CD14-positive monocyte (primary cell): Measurements from ENCODE around the gene TUBB1. TPM values are rescaled to one million over a fixed set of nuclear protein-coding genes. Genes with fewer than 3 reads are reported as not detected.

Experiments
- DNase-seq, 3 donors: peaks; one replicate each; pipeline ENCODE4 v3.0.0-alpha.2; 2011 to 2022
- H2AFZ ChIP-seq: 2 replicates; pipeline ENCODE4 v1.6.0; 2012; ENCODE audit warnings: mild to moderate bottlenecking, low read depth, low read length, inconsistent platforms; ENCODE audit not compliant: insufficient read depth, poor library complexity, severe bottlenecking
- H3K27ac ChIP-seq, 2 donors: 1 replicate in 1 of 2; 2 replicates in 1 of 2; pipeline ENCODE4 v1.5.1; 2012 to 2013; ENCODE audit warnings: low read length in 2 of 2, control low read depth in 1 of 2, inconsistent platforms in 1 of 2, low read depth in 1 of 2, mild to moderate bottlenecking in 1 of 2
- H3K27me3 ChIP-seq, 2 donors: one replicate each; pipeline versions ENCODE4 v1.6.0 to v1.6.1; 2011 to 2013; ENCODE audit warnings: low read length in 2 of 2; ENCODE audit not compliant: control insufficient read depth in 2 of 2, insufficient read depth in 2 of 2
- H3K36me3 ChIP-seq, 2 donors: replicated peaks in 1 of 2; 1 replicate in 1 of 2; 2 replicates in 1 of 2; pipeline versions ENCODE4 v1.5.1 to v1.6.1; 2012 to 2013; ENCODE audit warnings: low read length in 2 of 2, control low read depth in 1 of 2, inconsistent platforms in 1 of 2, mild to moderate bottlenecking in 1 of 2; ENCODE audit not compliant: insufficient read depth in 2 of 2, control insufficient read depth in 1 of 2
- H3K4me1 ChIP-seq, 2 donors: 1 replicate in 1 of 2; 2 replicates in 1 of 2; pipeline versions ENCODE4 v1.5.1 to v1.6.1; 2012 to 2013; ENCODE audit warnings: low read length in 2 of 2, control low read depth in 1 of 2, inconsistent platforms in 1 of 2, mild to moderate bottlenecking in 1 of 2, moderate library complexity in 1 of 2; ENCODE audit not compliant: insufficient read depth in 2 of 2, control insufficient read depth in 1 of 2
- H3K4me2 ChIP-seq: replicated peaks from 2 replicates; pipeline ENCODE3; 2012; ENCODE audit warnings: low read length, moderate library complexity, mild to moderate bottlenecking; ENCODE audit not compliant: poor library complexity, severe bottlenecking; ENCODE audit errors: extremely low read depth
- H3K4me3 ChIP-seq, 3 experiments: fragments of 200-600 bp in 1 of 3; sonication (generic) in 1 of 3; replicated peaks in 1 of 3; 1 replicate in 2 of 3; 2 replicates in 1 of 3; pipeline ENCODE4 v1.5.1; 2011 to 2013; ENCODE audit warnings: low read length in 3 of 3, mild to moderate bottlenecking in 3 of 3, control low read depth in 2 of 3, low read depth in 2 of 3, inconsistent platforms in 1 of 3, moderate library complexity in 1 of 3
- H3K79me2 ChIP-seq: 2 replicates; pipeline ENCODE4 v1.6.0; 2012; ENCODE audit warnings: mild to moderate bottlenecking, control low read depth, inconsistent platforms, low read length, moderate library complexity; ENCODE audit not compliant: insufficient read depth
- H3K9ac ChIP-seq: 2 replicates; pipeline ENCODE4 v1.6.0; 2017; ENCODE audit warnings: low read length, mild to moderate bottlenecking; ENCODE audit not compliant: insufficient read depth, poor library complexity, severe bottlenecking
- H3K9me3 ChIP-seq, 2 donors: replicated peaks in 1 of 2; 1 replicate in 1 of 2; 2 replicates in 1 of 2; pipeline versions ENCODE4 v1.5.1 to v1.6.1; 2012 to 2013; ENCODE audit warnings: low read length in 2 of 2, control low read depth in 1 of 2; ENCODE audit not compliant: control insufficient read depth in 1 of 2, insufficient read depth in 1 of 2
- H4K20me1 ChIP-seq: 2 replicates; pipeline ENCODE4 v1.6.0; 2012; ENCODE audit warnings: mild to moderate bottlenecking, low read length, control low read depth, moderate library complexity; ENCODE audit not compliant: insufficient read depth
- H3K27ac Mint-ChIP-seq, 7 donors: one replicate each; pipeline ENCODE4 v1.8.0; 2020; ENCODE audit warnings: mild to moderate bottlenecking in 7 of 7, mixed read lengths in 7 of 7, moderate library complexity in 6 of 7, inconsistent platforms in 2 of 7
- H3K27me3 Mint-ChIP-seq, 3 donors: one replicate each; pipeline ENCODE4 v1.8.0; 2021 to 2022; ENCODE audit warnings: low read depth in 3 of 3, mild to moderate bottlenecking in 3 of 3, mixed read lengths in 3 of 3, moderate library complexity in 3 of 3, inconsistent platforms in 1 of 3
- H3K36me3 Mint-ChIP-seq, 2 donors: one replicate each; pipeline ENCODE4 v1.8.0; 2020; ENCODE audit warnings: mixed read lengths in 2 of 2, inconsistent platforms in 1 of 2, mild to moderate bottlenecking in 1 of 2
- H3K4me1 Mint-ChIP-seq: one replicate; pipeline ENCODE4 v1.8.0; 2020; ENCODE audit warnings: mild to moderate bottlenecking, mixed read lengths
- H3K4me3 Mint-ChIP-seq, 2 donors: one replicate each; pipeline ENCODE4 v1.8.0; 2020; ENCODE audit warnings: mild to moderate bottlenecking in 2 of 2, mixed read lengths in 2 of 2, moderate library complexity in 1 of 2
- H3K9me3 Mint-ChIP-seq, 7 donors: one replicate each; pipeline ENCODE4 v1.8.0; 2020 to 2022; ENCODE audit warnings: mixed read lengths in 7 of 7, mild to moderate bottlenecking in 6 of 7, moderate library complexity in 6 of 7, inconsistent platforms in 2 of 7
- CTCF ChIP-seq: fragments of 200-600 bp; IDR thresholded peaks from one replicate; pipeline ENCODE4 v1.8.0; 2022; ENCODE audit warnings: antibody characterized with exemption, mild to moderate bottlenecking
- WGBS: methylation state at CpG from one replicate; pipeline ENCODE4 v1.1.5; 2013; ENCODE audit warnings: missing lambda C conversion rate; ENCODE audit not compliant: insufficient coverage; 5-methylcytosine and 5-hydroxymethylcytosine counted together
- intact Hi-C, 2 donors: fragments of 100-400 bp; cut with micrococcal nuclease; formaldehyde crosslinking; loops; one replicate each; pipeline versions ENCODE4 v1.15.0 to v1.15.1; 2023
- polyA plus RNA-seq, 3 donors: library from polyadenylated mRNA; depleted of rRNA in 1 of 3; unstranded in 2 of 3; stranded (reverse) in 1 of 3; fragments of 300-500 nt in 2 of 3; fragments of >200 nt in 1 of 3; fragmentation: Illumina TruSeq in 2 of 3; gene quantifications; 1 replicate in 2 of 3; 2 replicates in 1 of 3; pipeline ENCODE4 v1.2.3, GENCODE V29; 2012 to 2021

Gene TUBB1
- polyA plus RNA-seq, 3 donors: 0.09 to 3.1 (median 2.4) TPM

DNA sequence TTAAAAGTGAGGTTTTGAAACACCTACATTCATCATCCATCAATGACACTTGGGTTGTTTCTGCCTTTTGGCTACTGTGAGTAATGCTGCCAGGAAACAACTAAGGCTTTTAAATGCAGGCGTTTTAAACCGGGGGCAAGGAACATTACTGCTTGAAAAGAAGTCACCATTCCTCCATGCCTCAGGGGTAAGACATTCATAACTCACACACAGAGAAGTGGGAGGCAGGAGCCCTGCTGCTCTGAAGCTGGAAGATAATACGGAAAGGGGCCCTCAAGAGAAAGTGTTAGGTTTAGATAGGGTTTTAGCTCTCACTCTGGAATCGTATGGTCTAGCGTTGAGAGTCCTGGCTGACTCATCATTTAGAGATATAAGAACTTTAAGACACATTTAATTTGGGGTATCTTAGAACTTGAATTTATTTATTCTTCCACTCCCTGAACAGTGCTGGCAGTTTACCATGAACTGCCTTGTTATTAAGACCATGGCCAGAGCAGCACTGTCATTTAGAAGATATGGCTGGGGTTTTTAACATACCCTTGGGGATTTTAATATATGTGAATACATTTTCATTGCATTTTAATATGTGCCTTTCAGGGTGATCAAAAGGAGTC lies 1.8 kb downstream of the TUBB1 start:
- H3K27ac Mint-ChIP-seq: peak overlapping the region in 3 of 7 donors; percentile 3 to 42 (median 33)
- H3K27me3 ChIP-seq: no peaks in the 10 kb centered on the region
- no peak overlapping the region for H2AFZ ChIP-seq
- TF ChIP-seq CTCF: no peak
- intact Hi-C loops: no loop called here
- H4K20me1 ChIP-seq: peaks cover 57% of the 10 kb centered on the region
- H3K79me2 ChIP-seq: peaks cover 23% of the 10 kb centered on the region
- H3K27ac ChIP-seq: no peak overlapping the region
- peaks cover 25% of the 10 kb centered on the region for H3K4me1 Mint-ChIP-seq
- H3K9ac ChIP-seq: no peak overlapping the region
- no peak overlapping the region for H3K4me2 ChIP-seq
- H3K36me3 Mint-ChIP-seq: peaks cover 55 to 73% of the 10 kb centered on the region in 2 donors
- H3K4me3 Mint-ChIP-seq: no peak overlapping the region
- H3K36me3 ChIP-seq: peaks cover 36 to 52% of the 10 kb centered on the region in 2 donors
- no peak for DNase-seq
- H3K4me1 ChIP-seq: peaks cover 4 to 10% of the 10 kb centered on the region in 2 donors
- H3K4me3 ChIP-seq: no peak overlapping the region
- H3K9me3 ChIP-seq: no peaks in the 10 kb centered on the region
- H3K9me3 Mint-ChIP-seq: no peaks in the 10 kb centered on the region
- WGBS: no CpG with 5 or more reads among the region's 5 CpGs
- peaks cover 0 to 4% (median 0%) of the 10 kb centered on the region in 3 donors for H3K27me3 Mint-ChIP-seq

GRCh38 chr20:59022754-59023153 lies 3.5 kb downstream of the TUBB1 start:
- H3K36me3 Mint-ChIP-seq: peaks cover 71 to 85% of the 10 kb centered on the region in 2 donors
- Histone ChIP-seq H2AFZ (no peak overlapping the region), H3K9ac (no peak overlapping the region), H3K4me3 (no peak overlapping the region), H3K36me3 (peaks cover 50 to 69% of the 10 kb centered on the region in 2 donors), H3K4me1 (no peaks in the 10 kb centered on the region), H3K4me2 (no peak overlapping the region), H3K79me2 (peaks cover 40% of the 10 kb centered on the region), H3K9me3 (no peaks in the 10 kb centered on the region), H3K27ac (no peak overlapping the region), H3K27me3 (no peaks in the 10 kb centered on the region), H4K20me1 (peaks cover 74% of the 10 kb centered on the region)
- 98% methylated on average over 15 of the region's 15 CpGs for WGBS
- H3K27me3 Mint-ChIP-seq: peaks cover 0 to 4% (median 0%) of the 10 kb centered on the region in 3 donors
- H3K4me1 Mint-ChIP-seq: peaks cover 20% of the 10 kb centered on the region
- intact Hi-C loops: no loop called here
- H3K27ac Mint-ChIP-seq: peak overlapping the region in 1 of 7 donors; percentile 46
- DNase-seq: no peak
- H3K4me3 Mint-ChIP-seq: no peak overlapping the region
- TF ChIP-seq CTCF: no peak
- no peaks in the 10 kb centered on the region for H3K9me3 Mint-ChIP-seq
